ENCODE measurements around the gene KSR1. TPM values are rescaled to one million over a fixed set of nuclear protein-coding genes. Genes with fewer than 3 reads are reported as not detected.
A peak's percentile ranks its signal among the peaks of the same experiment; 100 is the strongest.

KSR1 gene
- total RNA-seq, 4 donors from 2014 or later, result 17.7 to 77.0 (median 34.6) TPM

DNA sequence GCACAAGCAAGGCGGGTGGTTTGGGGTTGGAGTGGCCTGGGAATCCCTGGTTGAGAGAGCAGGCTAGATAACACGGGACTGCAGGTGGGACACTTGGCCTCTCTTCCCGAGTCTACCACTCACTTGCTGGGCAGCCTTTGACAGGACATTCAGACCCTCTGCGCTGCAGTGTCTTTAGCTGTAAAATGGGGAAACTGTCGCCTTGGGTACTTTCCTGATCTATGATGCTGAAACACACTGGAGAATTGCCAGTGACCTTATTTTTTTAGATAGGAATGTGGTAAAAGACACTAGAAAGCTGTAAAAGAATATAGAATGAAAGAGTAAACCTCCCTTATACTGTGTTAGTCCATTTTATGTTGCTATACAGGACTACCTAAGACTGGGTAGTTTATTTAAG, 30.5 kb downstream of the KSR1 start:
- intact Hi-C loops (cut with DNase I; ENCODE audit: low total_unique reads), result no loop called here
- H3K4me1 ChIP-seq, result peaks cover 0 to 10% of the 10 kb centered on the region in 2 donors
- H3K27me3 ChIP-seq, result no peaks in the 10 kb centered on the region
- H3K9me3 ChIP-seq, result no peaks in the 10 kb centered on the region
- TF ChIP-seq, protein P1, sequence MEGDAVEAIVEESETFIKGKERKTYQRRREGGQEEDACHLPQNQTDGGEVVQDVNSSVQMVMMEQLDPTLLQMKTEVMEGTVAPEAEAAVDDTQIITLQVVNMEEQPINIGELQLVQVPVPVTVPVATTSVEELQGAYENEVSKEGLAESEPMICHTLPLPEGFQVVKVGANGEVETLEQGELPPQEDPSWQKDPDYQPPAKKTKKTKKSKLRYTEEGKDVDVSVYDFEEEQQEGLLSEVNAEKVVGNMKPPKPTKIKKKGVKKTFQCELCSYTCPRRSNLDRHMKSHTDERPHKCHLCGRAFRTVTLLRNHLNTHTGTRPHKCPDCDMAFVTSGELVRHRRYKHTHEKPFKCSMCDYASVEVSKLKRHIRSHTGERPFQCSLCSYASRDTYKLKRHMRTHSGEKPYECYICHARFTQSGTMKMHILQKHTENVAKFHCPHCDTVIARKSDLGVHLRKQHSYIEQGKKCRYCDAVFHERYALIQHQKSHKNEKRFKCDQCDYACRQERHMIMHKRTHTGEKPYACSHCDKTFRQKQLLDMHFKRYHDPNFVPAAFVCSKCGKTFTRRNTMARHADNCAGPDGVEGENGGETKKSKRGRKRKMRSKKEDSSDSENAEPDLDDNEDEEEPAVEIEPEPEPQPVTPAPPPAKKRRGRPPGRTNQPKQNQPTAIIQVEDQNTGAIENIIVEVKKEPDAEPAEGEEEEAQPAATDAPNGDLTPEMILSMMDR (IDR thresholded peaks at IDR 0.05), result no peak
- TF ChIP-seq POLR2A (IDR thresholded peaks at IDR 0.05), result no peak
- no peak for DNase-seq
- H3K4me3 ChIP-seq, result no peak overlapping the region
- no peak overlapping the region for H3K27ac ChIP-seq
- no peaks in the 10 kb centered on the region for H3K36me3 ChIP-seq

DNA sequence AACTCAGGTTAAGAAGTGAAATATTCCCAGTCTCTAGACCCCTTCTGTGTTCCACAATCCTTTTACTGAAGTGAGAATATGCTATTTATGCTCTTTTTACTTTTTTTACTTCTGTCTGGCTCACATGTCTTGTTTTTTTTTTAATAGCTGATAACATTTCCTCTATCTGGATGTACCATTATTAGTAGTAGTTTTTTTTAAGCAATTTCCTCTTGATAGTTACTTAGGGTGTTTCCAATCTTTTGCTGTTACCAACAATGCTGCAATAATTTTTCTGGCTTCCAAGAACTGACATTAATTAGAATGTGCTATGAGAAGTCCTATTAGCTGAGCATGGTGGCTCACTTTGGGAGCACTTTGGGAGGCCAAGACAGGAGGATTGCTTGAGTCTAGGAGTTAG, 32.0 kb downstream of the KSR1 start:
- intact Hi-C loops (cut with DNase I; ENCODE audit: low total_unique reads), result no loop called here

DNA sequence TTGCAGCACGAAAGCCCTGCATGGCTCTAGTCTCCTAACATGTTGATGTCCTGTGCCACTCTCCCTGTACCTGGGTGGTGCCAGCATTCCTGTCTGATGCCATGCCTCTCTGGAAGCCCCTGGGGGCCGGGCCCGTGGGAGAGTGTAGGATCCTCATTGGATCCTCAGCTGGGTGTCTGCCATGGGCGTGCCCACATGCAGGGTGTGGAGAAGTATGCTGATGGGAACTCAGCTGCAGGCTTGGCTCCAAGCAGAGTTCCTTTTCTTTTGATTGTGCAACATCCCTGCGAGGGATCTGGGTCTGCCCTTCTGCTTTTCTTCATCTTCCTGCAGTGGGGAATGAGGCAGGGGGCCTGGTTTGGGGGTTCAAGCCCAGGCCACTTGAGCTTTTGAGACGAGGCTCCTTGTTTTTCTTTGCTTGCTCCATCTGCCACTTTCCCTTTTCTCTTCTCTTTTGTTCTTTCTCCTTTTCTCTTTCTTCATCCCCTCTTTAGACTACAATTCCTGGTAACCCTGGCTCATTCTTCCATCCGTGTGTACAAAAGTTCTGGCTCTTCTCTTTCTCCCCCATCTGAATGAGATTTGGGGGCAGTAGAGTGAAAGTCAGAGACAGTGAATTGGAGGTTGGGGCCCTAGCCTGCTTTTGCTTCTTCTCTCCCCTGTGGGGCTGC, 32.9 kb downstream of the KSR1 start:
- DNase-seq, result peak; percentile 61 to 68
- H3K4me3 ChIP-seq, result no peak overlapping the region
- H3K9me3 ChIP-seq, result no peaks in the 10 kb centered on the region
- intact Hi-C loops (cut with DNase I; ENCODE audit: low total_unique reads), result no loop called here
- no peaks in the 10 kb centered on the region for H3K36me3 ChIP-seq
- peak overlapping the region in 1 of 2 donors; percentile 28 for H3K27ac ChIP-seq
- H3K4me1 ChIP-seq, result peaks cover 0 to 10% of the 10 kb centered on the region in 2 donors
- TF ChIP-seq, protein P1 (IDR thresholded peaks at IDR 0.05), result no peak
- H3K27me3 ChIP-seq, result no peaks in the 10 kb centered on the region

More for the DNA sequence above, 32.0 kb downstream of the KSR1 start:
- no peak for TF ChIP-seq POLR2A (IDR thresholded peaks at IDR 0.05)
- TF ChIP-seq, protein P1 (IDR thresholded peaks at IDR 0.05), result no peak
- H3K36me3 ChIP-seq, result no peaks in the 10 kb centered on the region
- peaks cover 0 to 10% of the 10 kb centered on the region in 2 donors for H3K4me1 ChIP-seq
- H3K4me3 ChIP-seq, result no peak overlapping the region
- no peaks in the 10 kb centered on the region for H3K9me3 ChIP-seq
- peak overlapping the region in 1 of 2 donors; percentile 28 for H3K27ac ChIP-seq
- H3K27me3 ChIP-seq, result no peaks in the 10 kb centered on the region
- no peak for DNase-seq

DNA sequence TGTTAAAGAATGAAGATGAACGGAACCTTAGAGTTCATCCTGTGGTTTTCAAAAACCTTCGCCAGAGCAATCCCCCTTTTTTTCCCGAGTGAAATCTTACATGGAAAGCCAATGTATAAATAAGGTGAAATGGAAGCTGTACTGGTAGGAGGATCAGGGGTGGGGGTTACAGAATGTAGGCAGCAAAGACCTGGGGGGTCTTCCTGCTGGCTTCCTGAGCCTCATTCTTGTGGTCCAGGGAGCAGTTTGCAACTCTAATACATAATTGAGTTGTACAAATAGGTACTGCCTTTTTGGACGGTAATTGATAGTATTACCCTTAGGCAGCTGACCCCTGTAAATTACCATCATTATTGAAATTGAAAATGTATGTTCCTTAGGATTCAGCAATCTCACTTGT, 34.1 kb downstream of the KSR1 start:
- Histone ChIP-seq H3K4me3 (no peak overlapping the region), H3K27me3 (no peaks in the 10 kb centered on the region), H3K9me3 (no peaks in the 10 kb centered on the region), H3K36me3 (no peaks in the 10 kb centered on the region), H3K27ac (no peak overlapping the region), H3K4me1 (peaks cover 0 to 10% of the 10 kb centered on the region in 2 donors)
- no peak for TF ChIP-seq POLR2A (IDR thresholded peaks at IDR 0.05)
- TF ChIP-seq, protein P1 (IDR thresholded peaks at IDR 0.05), result no peak
- intact Hi-C loops (cut with DNase I; ENCODE audit: low total_unique reads), result no loop called here
- DNase-seq, result no peak

DNA sequence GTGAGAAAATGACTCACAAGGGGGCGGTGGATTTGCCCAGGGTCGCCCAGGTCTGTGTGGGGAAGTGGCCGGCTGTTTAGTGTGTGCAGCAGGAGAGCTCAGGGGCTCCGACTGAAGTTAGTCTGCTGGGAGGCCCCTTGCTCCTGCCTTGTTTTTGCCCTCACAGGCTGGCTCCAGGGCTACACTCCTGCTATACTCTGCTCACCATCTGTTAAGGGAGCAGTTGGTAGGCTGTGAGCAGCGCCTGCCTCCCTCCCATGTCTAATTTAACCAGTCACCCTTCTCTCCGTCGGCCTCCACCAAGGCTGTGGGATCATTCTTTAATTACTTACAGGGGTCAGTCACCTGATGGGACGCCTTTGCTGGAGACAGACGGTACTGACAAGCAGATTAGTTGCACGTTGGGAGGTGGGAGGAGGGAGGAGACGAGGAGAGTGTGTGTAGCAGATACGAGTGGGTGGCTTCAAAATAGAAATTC, 35.5 kb downstream of the KSR1 start:
- no peak for DNase-seq
- Histone ChIP-seq H3K36me3 (no peaks in the 10 kb centered on the region), H3K9me3 (no peaks in the 10 kb centered on the region), H3K27ac (no peak overlapping the region), H3K4me3 (no peak overlapping the region), H3K4me1 (peaks cover 0 to 10% of the 10 kb centered on the region in 2 donors), H3K27me3 (no peaks in the 10 kb centered on the region)
- intact Hi-C loops (cut with DNase I; ENCODE audit: low total_unique reads), result no loop called here
- TF ChIP-seq, protein P1 (IDR thresholded peaks at IDR 0.05), result no peak
- no peak for TF ChIP-seq POLR2A (IDR thresholded peaks at IDR 0.05)

All from uterus (tissue), 4 donors.